B cell (primary cell): ENCODE measurements around the gene COL4A1. TPM values are rescaled to one million over a fixed set of nuclear protein-coding genes. Genes with fewer than 3 reads are reported as not detected.

Experiments used
- ATAC-seq: fragments of 200-7000 bp; cut with Tn5 transposase; one replicate; pipeline ENCODE4 v1.10.0; 2021; ENCODE audit warnings: low read depth, mild to moderate bottlenecking, moderate number of reproducible peaks, moderate library complexity
- CTCF ChIA-PET: fragments of 350-600 bp; sonication (Branson Sonifier 250); formaldehyde crosslinking; loops from one replicate; lab custom pipeline; 2021; ENCODE audit warnings: antibody characterized with exemption, inconsistent platforms; lab: Charles Lee
- POLR2A ChIA-PET: fragments of 350-600 bp; sonication (Branson Sonifier 250); formaldehyde crosslinking; loops from one replicate; lab custom pipeline; 2021; ENCODE audit warnings: antibody characterized with exemption; lab: Charles Lee
- DNase-seq: peaks from one replicate; pipeline ENCODE4 v3.0.0; 2013
- H2AFZ ChIP-seq: 2 replicates; pipeline ENCODE4 v1.6.1; 2012; ENCODE audit warnings: mild to moderate bottlenecking, low read depth, low read length; ENCODE audit not compliant: insufficient read depth, poor library complexity, severe bottlenecking
- H3K27ac ChIP-seq, 2 donors: 1 replicate in 1 of 2; 2 replicates in 1 of 2; pipeline ENCODE4 v1.5.1; 2012 to 2013; ENCODE audit warnings: low read length in 2 of 2, mild to moderate bottlenecking in 2 of 2, moderate library complexity in 1 of 2
- H3K27me3 ChIP-seq, 4 experiments: fragments of 200-600 bp in 1 of 4; sonication (generic) in 1 of 4; replicated peaks in 1 of 4; 1 replicate in 2 of 4; 2 replicates in 2 of 4; pipeline versions ENCODE4 v1.6.1 to v1.7.0; 2013 to 2016; ENCODE audit warnings: low read length in 3 of 4, mild to moderate bottlenecking in 2 of 4, mixed read lengths in 1 of 4, moderate library complexity in 1 of 4; ENCODE audit not compliant: insufficient read depth in 4 of 4, control insufficient read depth in 3 of 4; ENCODE audit errors: control extremely low read depth in 1 of 4
- H3K36me3 ChIP-seq, 2 experiments: replicated peaks in 1 of 2; 1 replicate in 1 of 2; 2 replicates in 1 of 2; pipeline versions ENCODE4 v1.6.1 to v1.7.1; 2013; ENCODE audit warnings: low read length in 1 of 2; ENCODE audit not compliant: insufficient read depth in 2 of 2, control insufficient read depth in 1 of 2; ENCODE audit errors: control extremely low read depth in 1 of 2, extremely low read depth in 1 of 2
- H3K4me1 ChIP-seq, 2 donors: fragments of 200-600 bp in 1 of 2; sonication (generic) in 1 of 2; 1 replicate in 1 of 2; 2 replicates in 1 of 2; pipeline versions ENCODE4 v1.5.1 to v1.6.1; 2013 to 2017; ENCODE audit warnings: low read length in 2 of 2; ENCODE audit not compliant: control insufficient read depth in 2 of 2, insufficient read depth in 2 of 2
- H3K4me2 ChIP-seq: replicated peaks from 2 replicates; pipeline ENCODE3; 2012; ENCODE audit warnings: mild to moderate bottlenecking, low read depth, low read length; ENCODE audit not compliant: poor library complexity, severe bottlenecking
- H3K4me3 ChIP-seq, 5 experiments: fragments of 200-600 bp in 1 of 5; sonication (generic) in 1 of 5; 1 replicate in 3 of 5; 2 replicates in 2 of 5; pipeline versions ENCODE4 v1.5.1 to v1.7.0; 2011 to 2016; ENCODE audit warnings: low read length in 4 of 5, mild to moderate bottlenecking in 4 of 5, low read depth in 2 of 5, control low read depth in 1 of 5, moderate library complexity in 1 of 5; ENCODE audit not compliant: insufficient read depth in 1 of 5; ENCODE audit errors: control extremely low read depth in 1 of 5, extremely low read depth in 1 of 5
- H3K79me2 ChIP-seq: fragments of 200-600 bp; sonication (generic); one replicate; pipeline ENCODE4 v1.6.0; 2016; ENCODE audit warnings: low read length; ENCODE audit not compliant: control insufficient read depth, insufficient read depth
- H3K9ac ChIP-seq: fragments of 200-600 bp; sonication (generic); 2 replicates; pipeline ENCODE4 v1.6.1; 2017; ENCODE audit warnings: mild to moderate bottlenecking, low read length, moderate library complexity
- H3K9me3 ChIP-seq, 3 donors: one replicate each; pipeline versions ENCODE4 v1.6.1 to v1.7.1; 2013; ENCODE audit warnings: low read length in 2 of 3; ENCODE audit not compliant: control insufficient read depth in 2 of 3, insufficient read depth in 1 of 3; ENCODE audit errors: control extremely low read depth in 1 of 3
- H4K20me1 ChIP-seq: 2 replicates; pipeline ENCODE4 v1.6.0; 2012; ENCODE audit warnings: mild to moderate bottlenecking, low read length; ENCODE audit not compliant: insufficient read depth, control insufficient read depth, poor library complexity, severe bottlenecking
- H3K27ac Mint-ChIP-seq: one replicate; pipeline ENCODE4 v1.8.0; 2021; ENCODE audit warnings: mixed read lengths
- H3K27me3 Mint-ChIP-seq: one replicate; pipeline ENCODE4 v1.8.0; 2021; ENCODE audit warnings: mixed read lengths
- H3K4me1 Mint-ChIP-seq: one replicate; pipeline ENCODE4 v1.8.0; 2021; ENCODE audit warnings: mixed read lengths
- H3K4me3 Mint-ChIP-seq: one replicate; pipeline ENCODE4 v1.8.0; 2021; ENCODE audit warnings: mixed read lengths
- H3K9me3 Mint-ChIP-seq: one replicate; pipeline ENCODE4 v1.8.0; 2022; ENCODE audit warnings: mixed read lengths; ENCODE audit not compliant: insufficient read depth
- EZH2 ChIP-seq: IDR thresholded peaks from 2 replicates; pipeline ENCODE4 v1.6.1; 2012; ENCODE audit warnings: borderline replicate concordance, low read depth, mild to moderate bottlenecking, moderate library complexity, low read length; ENCODE audit not compliant: insufficient read depth, poor library complexity, severe bottlenecking
- WGBS: methylation state at CpG from one replicate; pipeline ENCODE4 v1.1.5; 2013; ENCODE audit warnings: missing lambda C conversion rate; ENCODE audit not compliant: insufficient coverage; 5-methylcytosine and 5-hydroxymethylcytosine counted together
- intact Hi-C: fragments of 100-400 bp; cut with micrococcal nuclease; formaldehyde crosslinking; loops from one replicate; pipeline ENCODE4 v1.10.0; 2022
- polyA plus RNA-seq: library from polyadenylated mRNA; depleted of rRNA; stranded (reverse); fragments of >200 nt; gene quantifications from 2 replicates; pipeline ENCODE4 v1.2.3, GENCODE V29; 2012
- total RNA-seq, 2 donors: library from RNA; stranded (reverse); fragments of 120-200 nt in 1 of 2; gene quantifications; 1 replicate in 1 of 2; 2 replicates in 1 of 2; pipeline versions ENCODE4 v1.2.3 to v1.2.4, GENCODE V29; 2013 to 2022
- TF ChIP-seq, protein P1 (sequence below): fragments of 200-600 bp; IDR thresholded peaks from one replicate; pipeline ENCODE4 v1.8.0; 2022; ENCODE audit warnings: antibody characterized with exemption, mild to moderate bottlenecking

COL4A1 gene
- total and polyA plus RNA-seq, 2 donors (not counting 1 experiment from before 2014, with no cell fraction given): not detected

DNA sequence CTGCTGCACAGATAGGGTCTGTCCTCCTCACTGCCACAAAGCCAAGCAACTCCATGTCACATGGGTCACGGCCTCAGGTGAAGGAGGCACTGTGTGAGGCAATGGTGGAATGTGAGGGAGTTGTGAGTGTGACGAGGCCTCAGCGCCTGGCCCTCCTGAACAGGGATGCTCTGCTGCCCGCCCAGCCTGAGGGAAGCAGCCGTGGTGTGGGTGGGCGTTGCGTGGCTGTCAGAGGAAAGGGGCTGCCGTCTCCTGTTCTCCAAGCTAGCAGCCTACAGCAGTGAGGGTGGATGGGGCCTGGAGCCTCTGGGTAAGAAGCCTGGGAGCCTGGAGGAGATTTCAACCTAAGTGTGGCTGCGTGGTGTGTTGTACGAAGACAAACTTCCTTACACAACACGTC is 125.0 kb downstream of the COL4A1 start:
- TF ChIP-seq, protein P1, sequence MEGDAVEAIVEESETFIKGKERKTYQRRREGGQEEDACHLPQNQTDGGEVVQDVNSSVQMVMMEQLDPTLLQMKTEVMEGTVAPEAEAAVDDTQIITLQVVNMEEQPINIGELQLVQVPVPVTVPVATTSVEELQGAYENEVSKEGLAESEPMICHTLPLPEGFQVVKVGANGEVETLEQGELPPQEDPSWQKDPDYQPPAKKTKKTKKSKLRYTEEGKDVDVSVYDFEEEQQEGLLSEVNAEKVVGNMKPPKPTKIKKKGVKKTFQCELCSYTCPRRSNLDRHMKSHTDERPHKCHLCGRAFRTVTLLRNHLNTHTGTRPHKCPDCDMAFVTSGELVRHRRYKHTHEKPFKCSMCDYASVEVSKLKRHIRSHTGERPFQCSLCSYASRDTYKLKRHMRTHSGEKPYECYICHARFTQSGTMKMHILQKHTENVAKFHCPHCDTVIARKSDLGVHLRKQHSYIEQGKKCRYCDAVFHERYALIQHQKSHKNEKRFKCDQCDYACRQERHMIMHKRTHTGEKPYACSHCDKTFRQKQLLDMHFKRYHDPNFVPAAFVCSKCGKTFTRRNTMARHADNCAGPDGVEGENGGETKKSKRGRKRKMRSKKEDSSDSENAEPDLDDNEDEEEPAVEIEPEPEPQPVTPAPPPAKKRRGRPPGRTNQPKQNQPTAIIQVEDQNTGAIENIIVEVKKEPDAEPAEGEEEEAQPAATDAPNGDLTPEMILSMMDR: no peak
- no peak for TF ChIP-seq EZH2
- Mint-ChIP-seq H3K27me3 (no peaks in the 10 kb centered on the region), H3K4me1 (no peaks in the 10 kb centered on the region), H3K4me3 (no peak overlapping the region), H3K27ac (no peak overlapping the region), H3K9me3 (no peaks in the 10 kb centered on the region)
- no peaks in the 10 kb centered on the region for H3K79me2 ChIP-seq
- no peak overlapping the region for H3K4me3 ChIP-seq
- POLR2A ChIA-PET: no interaction called here
- 89% methylated on average over 6 of the region's 11 CpGs for WGBS
- H3K27me3 ChIP-seq: no peaks in the 10 kb centered on the region
- no peak overlapping the region for H3K9ac ChIP-seq
- H3K4me2 ChIP-seq: no peak overlapping the region
- no peak overlapping the region for H3K27ac ChIP-seq
- intact Hi-C loops: no loop called here
- no peak overlapping the region for H2AFZ ChIP-seq
- peaks cover 0 to 6% (median 0%) of the 10 kb centered on the region in 3 donors for H3K9me3 ChIP-seq
- DNase-seq: no peak
- H3K4me1 ChIP-seq: no peaks in the 10 kb centered on the region
- no peaks in the 10 kb centered on the region for H3K36me3 ChIP-seq
- ATAC-seq: no peak
- CTCF ChIA-PET: no interaction called here
- H4K20me1 ChIP-seq: no peaks in the 10 kb centered on the region

DNA sequence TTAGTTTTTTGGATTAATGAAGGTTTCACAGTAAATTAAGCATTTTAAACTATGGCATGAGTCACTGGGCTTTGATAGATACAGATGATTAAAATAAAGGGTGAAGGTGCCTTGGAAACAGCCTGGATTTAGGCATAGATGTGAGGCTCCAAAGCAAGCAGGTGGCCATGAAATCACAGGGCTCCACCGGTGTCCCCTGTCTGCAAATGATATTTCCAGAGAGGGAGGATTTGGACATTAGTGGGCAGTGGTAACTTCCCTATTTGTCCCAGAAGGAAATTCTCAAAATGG is 127.2 kb downstream of the COL4A1 start:
- no peaks in the 10 kb centered on the region for H3K4me1 Mint-ChIP-seq
- Histone ChIP-seq H3K4me1 (no peaks in the 10 kb centered on the region), H3K36me3 (no peaks in the 10 kb centered on the region), H4K20me1 (no peaks in the 10 kb centered on the region), H3K27ac (no peak overlapping the region), H2AFZ (no peak overlapping the region), H3K4me3 (no peak overlapping the region), H3K27me3 (no peaks in the 10 kb centered on the region), H3K9me3 (peaks cover 0 to 9% (median 0%) of the 10 kb centered on the region in 3 donors), H3K79me2 (no peaks in the 10 kb centered on the region), H3K4me2 (no peak overlapping the region), H3K9ac (no peak overlapping the region)
- TF ChIP-seq EZH2: no peak
- TF ChIP-seq, protein P1: no peak
- H3K9me3 Mint-ChIP-seq: no peaks in the 10 kb centered on the region
- ChIA-PET CTCF (no interaction called here), POLR2A (no interaction called here)
- ATAC-seq: no peak
- WGBS: no CpG with 5 or more reads among the region's 1 CpG
- no peak overlapping the region for H3K27ac Mint-ChIP-seq
- H3K27me3 Mint-ChIP-seq: no peaks in the 10 kb centered on the region
- H3K4me3 Mint-ChIP-seq: no peak overlapping the region
- intact Hi-C loops: no loop called here
- DNase-seq: no peak
